HEK293T (cell line): ENCODE data around the gene DSG2.

ENCODE experiments used
- ARNT ChIP-seq: fragments of 450-650 bp; IDR thresholded peaks from 2 replicates; pipeline ENCODE4 v1.6.1; 2017; ENCODE audit warnings: mild to moderate bottlenecking
- BHLHE40 ChIP-seq: fragments of 450-650 bp; IDR thresholded peaks from 2 replicates; pipeline ENCODE4 v1.6.1; 2016; ENCODE audit warnings: mild to moderate bottlenecking, moderate library complexity, borderline replicate concordance
- ELF4 ChIP-seq: fragments of 450-650 bp; IDR thresholded peaks from 2 replicates; pipeline ENCODE4 v1.6.1; 2017; ENCODE audit warnings: antibody characterized with exemption
- FOXA1 ChIP-seq: fragments of 450-650 bp; IDR thresholded peaks from 2 replicates; pipeline ENCODE4 v1.6.1; 2016; ENCODE audit warnings: mild to moderate bottlenecking
- FOXM1 ChIP-seq: fragments of 450-650 bp; IDR thresholded peaks from 2 replicates; pipeline ENCODE4 v1.6.1; 2017; ENCODE audit warnings: mild to moderate bottlenecking, borderline replicate concordance
- NFRKB ChIP-seq: fragments of 450-650 bp; IDR thresholded peaks from 2 replicates; pipeline ENCODE4 v1.6.1; 2016; ENCODE audit warnings: mild to moderate bottlenecking, moderate library complexity
- SP1 ChIP-seq: fragments of 450-650 bp; IDR thresholded peaks from 2 replicates; pipeline ENCODE4 v1.6.1; 2017
- SUZ12 ChIP-seq: fragments of 450-650 bp; IDR thresholded peaks from 2 replicates; pipeline ENCODE4 v1.6.1; 2016; ENCODE audit warnings: mild to moderate bottlenecking
- TARDBP ChIP-seq: fragments of 450-650 bp; IDR thresholded peaks from 2 replicates; pipeline ENCODE4 v1.6.1; 2016

GRCh38 chr18:31509571-31509970, 11.6 kb downstream of the DSG2 start:
- TF ChIP-seq TARDBP = no peak
- no peak for TF ChIP-seq BHLHE40
- TF ChIP-seq ELF4 = no peak
- TF ChIP-seq FOXA1 = no peak
- TF ChIP-seq SP1 = no peak
- no peak for TF ChIP-seq NFRKB
- TF ChIP-seq ARNT = no peak
- TF ChIP-seq FOXM1 = no peak
- no peak for TF ChIP-seq SUZ12
